ENCODE results near the gene ZNF557. TPM values are rescaled to one million over a fixed set of nuclear protein-coding genes. Genes with fewer than 3 reads are reported as not detected.

Gene ZNF557
- total RNA-seq, 1 donor from 2014 or later: 4.7 TPM

GRCh38 chr19:7069904-7070226 is 362 bp downstream of the ZNF557 start:
- intact Hi-C loops (cut with DNase I): no loop called here
- no peak for DNase-seq (ENCODE audit: low spot score)

GRCh38 chr19:7072541-7072940 is 3.0 kb downstream of the ZNF557 start:
- intact Hi-C loops (cut with DNase I): no loop called here
- no peak for DNase-seq (ENCODE audit: low spot score)

GRCh38 chr19:7074705-7075282 is 5.3 kb downstream of the ZNF557 start:
- intact Hi-C loops (cut with DNase I): no loop called here
- DNase-seq (ENCODE audit: low spot score): no peak

GRCh38 chr19:7076151-7076550 is 6.6 kb downstream of the ZNF557 start:
- intact Hi-C loops (cut with DNase I): no loop called here
- DNase-seq (ENCODE audit: low spot score): no peak

GRCh38 chr19:7078008-7078407 is 8.5 kb downstream of the ZNF557 start:
- intact Hi-C loops (cut with DNase I): no loop called here
- no peak for DNase-seq (ENCODE audit: low spot score)

GRCh38 chr19:7083076-7083956 is 13.8 kb downstream of the ZNF557 start:
- intact Hi-C loops (cut with DNase I): no loop called here

GRCh38 chr19:7088999-7089398 is 19.5 kb downstream of the ZNF557 start:
- DNase-seq (ENCODE audit: low spot score): no peak
- intact Hi-C loops (cut with DNase I): no loop called here

More at GRCh38 chr19:7083076-7083956, 13.8 kb downstream of the ZNF557 start:
- no peak for DNase-seq (ENCODE audit: low spot score)

- DNase-seq (ENCODE audit: low spot score): no peak
- intact Hi-C loops (cut with DNase I): no loop called here
Measured at GRCh38 chr19:7098096-7098495, 28.6 kb downstream of the ZNF557 start.

GRCh38 chr19:7098701-7099596 is 29.4 kb downstream of the ZNF557 start:
- peak; percentile 95 for DNase-seq (ENCODE audit: low spot score)
- intact Hi-C loops (cut with DNase I): no loop called here

GRCh38 chr19:7099597-7099921 is 30.1 kb downstream of the ZNF557 start:
- intact Hi-C loops (cut with DNase I): no loop called here
- no peak for DNase-seq (ENCODE audit: low spot score)

- intact Hi-C loops (cut with DNase I): loop anchor here (1.0 to 10.0 kb wide), 2 partner anchors 240 to 693 kb away; no protein-coding TSS in a partner anchor
Measured at GRCh38 chr19:7101498-7102253, 32.2 kb downstream of the ZNF557 start.

GRCh38 chr19:7104747-7105447 is 35.4 kb downstream of the ZNF557 start:
- intact Hi-C loops (cut with DNase I): loop anchor here (10.0 kb wide), 1 partner anchor 690 kb away; no protein-coding TSS in a partner anchor

More at GRCh38 chr19:7101498-7102253, 32.2 kb downstream of the ZNF557 start:
- no peak for DNase-seq (ENCODE audit: low spot score)

GRCh38 chr19:7106711-7107657 is 37.5 kb downstream of the ZNF557 start:
- DNase-seq (ENCODE audit: low spot score): no peak
- intact Hi-C loops (cut with DNase I): loop anchor here (10.0 kb wide), 1 partner anchor 688 kb away; no protein-coding TSS in a partner anchor

More at GRCh38 chr19:7104747-7105447, 35.4 kb downstream of the ZNF557 start:
- no peak for DNase-seq (ENCODE audit: low spot score)

GRCh38 chr19:7109678-7110289 is 40.3 kb downstream of the ZNF557 start:
- intact Hi-C loops (cut with DNase I): loop anchor here (10.0 kb wide), 1 partner anchor 685 kb away; no protein-coding TSS in a partner anchor

GRCh38 chr19:7112675-7113074 is 43.2 kb downstream of the ZNF557 start:
- intact Hi-C loops (cut with DNase I): no loop called here
- no peak for DNase-seq (ENCODE audit: low spot score)

More at GRCh38 chr19:7109678-7110289, 40.3 kb downstream of the ZNF557 start:
- no peak for DNase-seq (ENCODE audit: low spot score)

GRCh38 chr19:7113233-7113632 is 43.7 kb downstream of the ZNF557 start:
- no peak for DNase-seq (ENCODE audit: low spot score)
- intact Hi-C loops (cut with DNase I): no loop called here

- intact Hi-C loops (cut with DNase I): no loop called here
- DNase-seq (ENCODE audit: low spot score): no peak
Measured at GRCh38 chr19:7115721-7116120, 46.2 kb downstream of the ZNF557 start.
